K562 (cell line): ENCODE results near the gene LHX3. TPM values are rescaled to one million over a fixed set of nuclear protein-coding genes. Genes with fewer than 3 reads are reported as not detected.
A peak's percentile ranks its signal among the peaks of the same experiment; 100 is the strongest.

Source experiments
- ATAC-seq: fragments of 200-7000 bp; cut with Tn5 transposase; 3 replicates; pipeline ENCODE4 v1.9.1; 2020; ENCODE audit warnings: moderate library complexity
- BruUV-seq: library from RNA; stranded (reverse); fragments of 400-500 nt; replicated peaks from 2 replicates; lab custom pipeline; 2021; lab: Mats Ljungman, UMichigan
- CTCF ChIA-PET: fragments of 300-600 bp; formaldehyde crosslinking; extraction: SDS; loops from one replicate; lab custom pipeline; 2021; ENCODE audit warnings: low intra/inter-chr PET ratio; lab: Yijun Ruan, JAX
- POLR2A ChIA-PET: fragments of 300-600, 350-650 bp; sonication (Branson Sonifier 250); formaldehyde crosslinking; extraction: SDS; loops from one replicate; lab custom pipeline; 2021; ENCODE audit warnings: antibody characterized with exemption, inconsistent platforms; lab: Yijun Ruan, JAX
- DNase-seq, 4 experiments: peaks; one replicate each; pipeline versions ENCODE4 v3.0.0 to v3.0.0-alpha.2; 2011 to 2018; ENCODE audit warnings: low spot score in 3 of 4, mixed read lengths in 3 of 4; ENCODE audit errors: extremely low read depth in 1 of 4
- FAIRE-seq: peaks from 2 replicates; lab custom pipeline; 2011; peaks lifted over from hg19 to GRCh38; lab: Jason Lieb, UNC
- H2AFZ ChIP-seq: 2 replicates; pipeline ENCODE4 v1.6.0; 2011; ENCODE audit warnings: low read depth, low read length, control low read depth, inconsistent platforms
- H3K27ac ChIP-seq: fragments of 200-600 bp; 3 replicates; pipeline ENCODE4 v1.8.0; 2011; ENCODE audit warnings: low read depth, mild to moderate bottlenecking, control low read depth, inconsistent platforms, low read length, moderate library complexity, mixed read lengths; ENCODE audit errors: extremely low read depth
- H3K27me3 ChIP-seq, 2 experiments: fragments of 300-600 bp in 1 of 2; 2 replicates in 1 of 2; 3 replicates in 1 of 2; pipeline versions ENCODE4 v1.6.0 to v1.8.0; 2011; ENCODE audit warnings: inconsistent platforms in 2 of 2, low read length in 2 of 2, mild to moderate bottlenecking in 1 of 2, mixed read lengths in 1 of 2, moderate library complexity in 1 of 2; ENCODE audit not compliant: control insufficient read depth in 2 of 2, insufficient read depth in 2 of 2
- H3K36me3 ChIP-seq: fragments of 300-600 bp; 3 replicates; pipeline ENCODE4 v1.8.0; 2011; ENCODE audit warnings: mild to moderate bottlenecking, low read length, inconsistent platforms; ENCODE audit not compliant: control insufficient read depth, insufficient read depth
- H3K4me1 ChIP-seq, 2 experiments: fragments of 200-600 bp in 1 of 2; replicated peaks in 1 of 2; 2 replicates in 1 of 2; 3 replicates in 1 of 2; pipeline versions ENCODE4 v1.5.1 to v1.8.0; 2011; ENCODE audit warnings: inconsistent platforms in 2 of 2, low read length in 2 of 2, mild to moderate bottlenecking in 1 of 2, mixed read lengths in 1 of 2, moderate library complexity in 1 of 2; ENCODE audit not compliant: control insufficient read depth in 2 of 2, insufficient read depth in 2 of 2
- H3K4me2 ChIP-seq: 2 replicates; pipeline ENCODE4 v1.6.1; 2011; ENCODE audit warnings: low read length, control low read depth, inconsistent platforms, mixed read lengths; ENCODE audit not compliant: insufficient read depth
- H3K4me3 ChIP-seq: fragments of 200-600 bp; sonication (generic), shearing (Covaris generic); 2 replicates; pipeline ENCODE4 v1.5.1; 2016; ENCODE audit warnings: control low read depth, inconsistent platforms
- H3K79me2 ChIP-seq: fragments of 200-600 bp; 3 replicates; pipeline ENCODE4 v1.8.0; 2011; ENCODE audit warnings: low read length, inconsistent platforms; ENCODE audit not compliant: control insufficient read depth, insufficient read depth
- H3K9ac ChIP-seq, 2 experiments: 2 replicates each; pipeline versions ENCODE4 v1.6.0 to v1.6.1; 2011; ENCODE audit warnings: low read depth in 2 of 2, low read length in 2 of 2, control low read depth in 1 of 2, inconsistent platforms in 1 of 2, mild to moderate bottlenecking in 1 of 2, mixed read lengths in 1 of 2; ENCODE audit not compliant: insufficient read depth in 1 of 2
- H3K9me1 ChIP-seq: one replicate; pipeline ENCODE4 v1.6.0; 2011; ENCODE audit warnings: inconsistent platforms, mild to moderate bottlenecking, low read length, moderate library complexity; ENCODE audit not compliant: control insufficient read depth, insufficient read depth
- H3K9me3 ChIP-seq: replicated peaks from 2 replicates; pipeline ENCODE4 v1.5.1; 2011; ENCODE audit warnings: low read depth, low read length, inconsistent platforms; ENCODE audit not compliant: control insufficient read depth, insufficient read depth
- H4K20me1 ChIP-seq: replicated peaks from 2 replicates; pipeline ENCODE4 v1.6.1; 2011; ENCODE audit warnings: low read length, inconsistent platforms, mixed read lengths; ENCODE audit not compliant: control insufficient read depth, insufficient read depth
- BHLHE40 ChIP-seq: IDR thresholded peaks from 2 replicates; pipeline ENCODE4 v1.6.1; 2011; ENCODE audit warnings: low read length, improper control_type of control experiment
- COPS2 ChIP-seq: fragments of 450-650 bp; conservative IDR thresholded peaks from 2 replicates; pipeline ENCODE4 v1.6.1; 2016; ENCODE audit warnings: mild to moderate bottlenecking, moderate library complexity
- KLF10 ChIP-seq: fragments of 250-450 bp; sonication (Bioruptor Pico); IDR thresholded peaks from 2 replicates; pipeline ENCODE4 v1.6.1; 2021; ENCODE audit warnings: matching md5 sums
- SRSF9 ChIP-seq: fragments of 200-400 bp; formaldehyde crosslinking; IDR thresholded peaks from 2 replicates; pipeline ENCODE4 v1.6.1; 2017; ENCODE audit warnings: low read depth, low read length, borderline replicate concordance
- TFAM ChIP-seq: fragments of 250-450 bp; sonication (Bioruptor Pico); conservative IDR thresholded peaks from 2 replicates; pipeline ENCODE4 v1.5.0; 2021; ENCODE audit warnings: mild to moderate bottlenecking, moderate library complexity
- ZNF277 ChIP-seq: fragments of 250-450 bp; sonication (Bioruptor Pico); IDR thresholded peaks from 2 replicates; pipeline ENCODE4 v1.8.0; 2022; ENCODE audit warnings: inconsistent platforms, mild to moderate bottlenecking, moderate library complexity, borderline replicate concordance
- ZNF586 ChIP-seq: fragments of 450-650 bp; formaldehyde crosslinking; conservative IDR thresholded peaks from 2 replicates; pipeline ENCODE4 v1.4.0; 2020; ENCODE audit warnings: mild to moderate bottlenecking, moderate library complexity
- ZNF780A ChIP-seq: fragments of 250-450 bp; sonication (Bioruptor Pico); IDR thresholded peaks from 2 replicates; pipeline ENCODE4 v1.5.0; 2021; ENCODE audit warnings: mild to moderate bottlenecking
- WGBS: fragments of 100-300 bp; shearing (Covaris generic); methylation state at CpG from one replicate; pipeline ENCODE4 v1.1.6; 2016; ENCODE audit warnings: low coverage, mixed read lengths; ENCODE audit not compliant: insufficient coverage; ENCODE audit errors: missing lambda C conversion rate; 5-methylcytosine and 5-hydroxymethylcytosine counted together
- in situ Hi-C: fragments of 300-500 bp; cut with MboI; formaldehyde crosslinking; loops from 4 replicates; pipeline ENCODE4 v1.15.0; 2018; ENCODE audit warnings: inconsistent platforms, mixed read lengths
- intact Hi-C: fragments of 100-400 bp; cut with micrococcal nuclease; formaldehyde crosslinking; loops from 2 replicates; pipeline ENCODE4 v1.14.2; 2022
- polyA plus RNA-seq, 8 experiments: library from polyadenylated mRNA; depleted of rRNA in 4 of 8; stranded (reverse) in 5 of 8; unstranded in 3 of 8; fragments of >200 nt; fragmentation: Nextera tagmentation in 2 of 8; fragmentation: Illumina TruSeq in 1 of 8; extraction: Ambion mirVana in 2 of 8; extraction: Trizol in 1 of 8; gene quantifications; 2 replicates each; pipeline versions ENCODE4 v1.2.1 to v1.2.3, GENCODE V29; 2011 to 2014; ENCODE audit warnings: inconsistent platforms in 1 of 8, missing spikeins in 1 of 8
- total RNA-seq, 7 experiments: library from RNA; depleted of rRNA in 6 of 7; stranded (reverse); fragments of >200 nt in 6 of 7; fragmentation: Illumina TruSeq in 2 of 7; extraction: Trizol in 2 of 7; gene quantifications; 2 replicates each; pipeline versions ENCODE4 v1.2.1 to v1.2.3, GENCODE V29; 2011 to 2021; ENCODE audit warnings: low replicate concordance in 1 of 7
- TF ChIP-seq, protein P1 (sequence below): fragments of 200-800 bp; sonication (Bioruptor generic); IDR thresholded peaks from 2 replicates; pipeline ENCODE4 v1.6.1; 2017; ENCODE audit warnings: missing genetic modification characterization, missing compliant biosample characterization

LHX3 gene
- total and polyA plus RNA-seq, 9 of the 15 experiments (the other 6 are each of a cell fraction or from before 2014, with no cell fraction given) = 0.09 TPM; not detected in 8

- Histone ChIP-seq H3K79me2 (no peaks in the 10 kb centered on the region), H3K27ac (no peak overlapping the region), H3K9me1 (no peaks in the 10 kb centered on the region), H3K27me3 (peaks cover 14 to 44% of the 10 kb centered on the region in 2 experiments; a peak in 4 of 5 replicates), H2AFZ (no peak overlapping the region), H3K9me3 (no peaks in the 10 kb centered on the region), H3K9ac (no peak overlapping the region), H3K4me1 (peaks cover 25 to 59% of the 10 kb centered on the region in 2 experiments), H3K4me2 (no peak overlapping the region), H4K20me1 (peaks cover 4% of the 10 kb centered on the region; the same call in 1 of the 2 replicates), H3K36me3 (no peaks in the 10 kb centered on the region), H3K4me3 (no peak overlapping the region)
- ChIA-PET CTCF (interaction anchor here (0.6 kb wide), 1 partner anchor 373 kb away, joined by 6 read pairs; no protein-coding TSS in a partner anchor), POLR2A (interaction anchor here (0.7 to 2.7 kb wide), 5 partner anchors 9 to 36 kb away, joined by 3 to 10 read pairs (median 4); no protein-coding TSS in a partner anchor)
- no TSS peak for BruUV-seq
- in situ Hi-C loops (no loop called here), intact Hi-C loops (no loop called here)
- no peak for ATAC-seq
- 28% methylated on average over 22 of the region's 25 CpGs for WGBS
- TF ChIP-seq ZNF586 (CRISPR knock-in tag) (no peak), COPS2 (no peak), KLF10 (CRISPR knock-in tag) (no peak), SRSF9 (no peak), ZNF780A (CRISPR knock-in tag) (no peak), TFAM (no peak), BHLHE40 (0 out of 2 replicates have a peak, but pooled peaks have one; percentile 23), ZNF277 (CRISPR knock-in tag) (no peak)
- TF ChIP-seq, protein P1, sequence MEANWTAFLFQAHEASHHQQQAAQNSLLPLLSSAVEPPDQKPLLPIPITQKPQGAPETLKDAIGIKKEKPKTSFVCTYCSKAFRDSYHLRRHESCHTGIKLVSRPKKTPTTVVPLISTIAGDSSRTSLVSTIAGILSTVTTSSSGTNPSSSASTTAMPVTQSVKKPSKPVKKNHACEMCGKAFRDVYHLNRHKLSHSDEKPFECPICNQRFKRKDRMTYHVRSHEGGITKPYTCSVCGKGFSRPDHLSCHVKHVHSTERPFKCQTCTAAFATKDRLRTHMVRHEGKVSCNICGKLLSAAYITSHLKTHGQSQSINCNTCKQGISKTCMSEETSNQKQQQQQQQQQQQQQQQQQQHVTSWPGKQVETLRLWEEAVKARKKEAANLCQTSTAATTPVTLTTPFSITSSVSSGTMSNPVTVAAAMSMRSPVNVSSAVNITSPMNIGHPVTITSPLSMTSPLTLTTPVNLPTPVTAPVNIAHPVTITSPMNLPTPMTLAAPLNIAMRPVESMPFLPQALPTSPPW (CRISPR knock-in tag) = peak; percentile 16; the same call in 1 of the 2 replicates
- no peak for DNase-seq
- FAIRE-seq = peak; percentile 23
Measured at GRCh38 chr9:136187683-136188586, 17.0 kb downstream of the LHX3 start.
